K562 (cell line): ENCODE data around the gene PGGHG. TPM values are rescaled to one million over a fixed set of nuclear protein-coding genes. Genes with fewer than 3 reads are reported as not detected.

ENCODE experiments used
- BRD4 ChIP-seq: fragments of 200-600 bp; sonication (generic); IDR thresholded peaks from 2 replicates; pipeline ENCODE4 v1.6.1; 2017; ENCODE audit warnings: inconsistent platforms
- CTBP1 ChIP-seq: fragments of 450-650 bp; IDR thresholded peaks from 2 replicates; pipeline ENCODE4 v1.6.1; 2016; ENCODE audit warnings: borderline replicate concordance
- DDX20 ChIP-seq: fragments of 450-650 bp; IDR thresholded peaks from 2 replicates; pipeline ENCODE4 v1.6.1; 2016; ENCODE audit warnings: missing genetic modification characterization, low read depth, mild to moderate bottlenecking, missing compliant biosample characterization, moderate library complexity
- MCM5 ChIP-seq: fragments of 450-650 bp; IDR thresholded peaks from 2 replicates; pipeline ENCODE4 v1.6.1; 2016; ENCODE audit warnings: low read depth
- MEIS2 ChIP-seq: fragments of 450-650 bp; IDR thresholded peaks from 2 replicates; pipeline ENCODE4 v1.6.1; 2014; ENCODE audit warnings: mild to moderate bottlenecking; ENCODE audit not compliant: partially characterized antibody
- PHB ChIP-seq: fragments of 250-450 bp; sonication (Bioruptor Pico); IDR thresholded peaks from 2 replicates; pipeline ENCODE4 v1.5.0; 2021
- POLR2AphosphoS5 ChIP-seq: IDR thresholded peaks from 2 replicates; pipeline ENCODE4 v1.6.1; 2011; ENCODE audit warnings: mild to moderate bottlenecking, low read depth, low read length, moderate library complexity; ENCODE audit not compliant: control insufficient read depth, insufficient read depth
- RUNX1 ChIP-seq: sonication (generic); IDR thresholded peaks from 2 replicates; pipeline ENCODE4 v1.6.1; 2016; ENCODE audit warnings: antibody characterized with exemption, low read depth
- SP1 ChIP-seq: sonication (generic); formaldehyde crosslinking; IDR thresholded peaks from 2 replicates; pipeline ENCODE4 v1.8.1; 2022; ENCODE audit warnings: mild to moderate bottlenecking, missing genetic modification reagents
- TOE1 ChIP-seq, 2 experiments: fragments of 450-650 bp in 1 of 2; sonication (generic) in 1 of 2; formaldehyde crosslinking in 1 of 2; IDR thresholded peaks; 2 replicates each; pipeline versions ENCODE4 v1.7.1 to v1.8.0; 2016 to 2022; ENCODE audit warnings: borderline replicate concordance in 2 of 2, mild to moderate bottlenecking in 2 of 2, antibody characterized with exemption in 1 of 2, inconsistent platforms in 1 of 2, low read depth in 1 of 2, missing genetic modification reagents in 1 of 2, moderate library complexity in 1 of 2
- XRCC5 ChIP-seq: fragments of 200-400 bp; formaldehyde crosslinking; IDR thresholded peaks from 2 replicates; pipeline ENCODE4 v1.6.1; 2017; ENCODE audit warnings: low read depth, mild to moderate bottlenecking, low read length
- YBX1 ChIP-seq: fragments of 450-650 bp; IDR thresholded peaks from 2 replicates; pipeline ENCODE4 v1.7.1; 2016; ENCODE audit warnings: mild to moderate bottlenecking
- ZFP1 ChIP-seq: fragments of 450-650 bp; formaldehyde crosslinking; IDR thresholded peaks from 2 replicates; pipeline ENCODE4 v1.4.0; 2020; ENCODE audit warnings: mild to moderate bottlenecking, mixed read lengths
- ZKSCAN8 ChIP-seq: fragments of 200-800 bp; sonication (Bioruptor generic); IDR thresholded peaks from 2 replicates; pipeline ENCODE4 v1.6.1; 2016; ENCODE audit warnings: missing genetic modification characterization, missing compliant biosample characterization
- ZNF146 ChIP-seq: IDR thresholded peaks from one replicate; pipeline ENCODE4 v1.6.1; 2018; ENCODE audit warnings: missing compliant biosample characterization; ENCODE audit not compliant: unreplicated experiment
- ZNF445 ChIP-seq: fragments of 250-450 bp; sonication (Bioruptor Pico); IDR thresholded peaks from 2 replicates; pipeline ENCODE4 v1.4.0; 2020; ENCODE audit warnings: low read depth, mild to moderate bottlenecking, moderate library complexity
- polyA plus RNA-seq, 8 experiments: library from polyadenylated mRNA; depleted of rRNA in 4 of 8; stranded (reverse) in 5 of 8; unstranded in 3 of 8; fragments of >200 nt; fragmentation: Nextera tagmentation in 2 of 8; fragmentation: Illumina TruSeq in 1 of 8; extraction: Ambion mirVana in 2 of 8; extraction: Trizol in 1 of 8; gene quantifications; 2 replicates each; pipeline versions ENCODE4 v1.2.1 to v1.2.3, GENCODE V29; 2011 to 2014; ENCODE audit warnings: inconsistent platforms in 1 of 8, missing spikeins in 1 of 8
- total RNA-seq, 7 experiments: library from RNA; depleted of rRNA in 6 of 7; stranded (reverse); fragments of >200 nt in 6 of 7; fragmentation: Illumina TruSeq in 2 of 7; extraction: Trizol in 2 of 7; gene quantifications; 2 replicates each; pipeline versions ENCODE4 v1.2.1 to v1.2.3, GENCODE V29; 2011 to 2021; ENCODE audit warnings: low replicate concordance in 1 of 7
- TF ChIP-seq, protein P1 (sequence below): fragments of 450-650 bp; IDR thresholded peaks from 2 replicates; pipeline ENCODE4 v1.6.1; 2018; ENCODE audit warnings: mild to moderate bottlenecking, low read depth; ENCODE audit not compliant: partially characterized antibody
- TF ChIP-seq, protein P2 (sequence below), 2 experiments: fragments of 250-450 bp in 1 of 2; fragments of 450-650 bp in 1 of 2; sonication (Bioruptor Pico) in 1 of 2; IDR thresholded peaks; 2 replicates each; pipeline versions ENCODE4 v1.6.1 to v1.8.0; 2016 to 2021; ENCODE audit warnings: mild to moderate bottlenecking in 2 of 2, moderate library complexity in 2 of 2, missing compliant biosample characterization in 1 of 2, missing genetic modification characterization in 1 of 2
- TF ChIP-seq, protein P3 (sequence below): IDR thresholded peaks from 3 replicates; pipeline ENCODE4 v1.6.1; 2011; ENCODE audit warnings: borderline replicate concordance, mild to moderate bottlenecking; ENCODE audit not compliant: insufficient read length, insufficient read depth
- TF ChIP-seq, protein P4 (sequence below): sonication (generic); formaldehyde crosslinking; IDR thresholded peaks from 2 replicates; pipeline ENCODE4 v1.8.0; 2022; ENCODE audit warnings: mild to moderate bottlenecking, missing genetic modification reagents

Gene PGGHG
- total and polyA plus RNA-seq, 9 of the 15 experiments (the other 6 are each of a cell fraction or from before 2014, with no cell fraction given): 0.38 to 85.1 (median 18.1) TPM

DNA sequence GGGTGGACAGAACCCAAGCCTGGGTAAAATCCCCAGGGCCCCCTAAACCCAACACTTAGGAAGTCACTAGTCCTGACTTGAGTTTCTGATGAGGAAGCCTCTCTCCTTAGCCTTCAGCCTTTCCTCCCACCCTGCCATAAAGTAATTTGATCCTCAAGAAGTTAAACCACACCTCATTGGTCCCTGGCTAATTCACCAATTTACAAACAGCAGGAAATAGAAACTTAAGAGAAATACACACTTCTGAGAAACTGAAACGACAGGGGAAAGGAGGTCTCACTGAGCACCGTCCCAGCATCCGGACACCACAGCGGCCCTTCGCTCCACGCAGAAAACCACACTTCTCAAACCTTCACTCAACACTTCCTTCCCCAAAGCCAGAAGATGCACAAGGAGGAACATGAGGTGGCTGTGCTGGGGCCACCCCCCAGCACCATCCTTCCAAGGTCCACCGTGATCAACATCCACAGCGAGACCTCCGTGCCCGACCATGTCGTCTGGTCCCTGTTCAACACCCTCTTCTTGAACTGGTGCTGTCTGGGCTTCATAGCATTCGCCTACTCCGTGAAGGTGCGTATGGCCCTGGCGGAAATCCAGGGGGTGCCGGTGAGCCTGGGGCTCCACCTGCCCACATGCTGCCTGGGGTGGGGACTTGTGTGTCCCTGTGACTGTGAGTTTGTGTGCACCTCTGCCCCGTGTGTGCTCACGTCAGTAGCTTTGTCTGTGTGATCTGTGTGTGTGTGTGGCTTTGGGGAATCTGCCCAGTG, 25.0 kb downstream of the PGGHG start, which contains the start of gene IFITM1 (continued):
- TF ChIP-seq, protein P1, sequence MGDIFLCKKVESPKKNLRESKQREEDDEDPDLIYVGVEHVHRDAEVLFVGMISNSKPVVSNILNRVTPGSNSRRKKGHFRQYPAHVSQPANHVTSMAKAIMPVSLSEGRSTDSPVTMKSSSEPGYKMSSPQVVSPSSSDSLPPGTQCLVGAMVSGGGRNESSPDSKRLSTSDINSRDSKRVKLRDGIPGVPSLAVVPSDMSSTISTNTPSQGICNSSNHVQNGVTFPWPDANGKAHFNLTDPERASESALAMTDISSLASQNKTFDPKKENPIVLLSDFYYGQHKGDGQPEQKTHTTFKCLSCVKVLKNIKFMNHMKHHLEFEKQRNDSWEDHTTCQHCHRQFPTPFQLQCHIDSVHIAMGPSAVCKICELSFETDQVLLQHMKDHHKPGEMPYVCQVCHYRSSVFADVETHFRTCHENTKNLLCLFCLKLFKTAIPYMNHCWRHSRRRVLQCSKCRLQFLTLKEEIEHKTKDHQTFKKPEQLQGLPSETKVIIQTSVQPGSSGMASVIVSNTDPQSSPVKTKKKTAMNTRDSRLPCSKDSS: no peak
- no peak for TF ChIP-seq ZNF146 (CRISPR knock-in tag)
- TF ChIP-seq DDX20 (tag): no peak
- peak; percentile 38; the same call in 1 of the 2 replicates for TF ChIP-seq TOE1 (IDR thresholded peaks at IDR 0.05; ENCODE audit: borderline replicate concordance)
- TF ChIP-seq TOE1 (CRISPR knock-in tag; IDR thresholded peaks at IDR 0.05; ENCODE audit: borderline replicate concordance, low read depth): no peak
- peak; percentile 53; the same call in 1 of the 2 replicates for TF ChIP-seq RUNX1
- no peak for TF ChIP-seq ZFP1 (CRISPR knock-in tag)
- no peak for TF ChIP-seq MCM5
- peak; percentile 48 for TF ChIP-seq CTBP1
- TF ChIP-seq BRD4: no peak
- TF ChIP-seq PHB (CRISPR knock-in tag): 0 out of 2 replicates have a peak, but pooled peaks have one; percentile 69
- no peak for TF ChIP-seq YBX1
- TF ChIP-seq, protein P2, sequence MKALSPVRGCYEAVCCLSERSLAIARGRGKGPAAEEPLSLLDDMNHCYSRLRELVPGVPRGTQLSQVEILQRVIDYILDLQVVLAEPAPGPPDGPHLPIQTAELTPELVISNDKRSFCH (CRISPR knock-in tag; IDR thresholded peaks at IDR 0.05): no peak
- TF ChIP-seq, protein P2 (tag; IDR thresholded peaks at IDR 0.05): no peak
- peak; percentile 51 for TF ChIP-seq MEIS2
- TF ChIP-seq POLR2AphosphoS5: peak; percentile 69
- no peak for TF ChIP-seq ZKSCAN8 (CRISPR knock-in tag)
- TF ChIP-seq XRCC5: no peak
- TF ChIP-seq, protein P3, sequence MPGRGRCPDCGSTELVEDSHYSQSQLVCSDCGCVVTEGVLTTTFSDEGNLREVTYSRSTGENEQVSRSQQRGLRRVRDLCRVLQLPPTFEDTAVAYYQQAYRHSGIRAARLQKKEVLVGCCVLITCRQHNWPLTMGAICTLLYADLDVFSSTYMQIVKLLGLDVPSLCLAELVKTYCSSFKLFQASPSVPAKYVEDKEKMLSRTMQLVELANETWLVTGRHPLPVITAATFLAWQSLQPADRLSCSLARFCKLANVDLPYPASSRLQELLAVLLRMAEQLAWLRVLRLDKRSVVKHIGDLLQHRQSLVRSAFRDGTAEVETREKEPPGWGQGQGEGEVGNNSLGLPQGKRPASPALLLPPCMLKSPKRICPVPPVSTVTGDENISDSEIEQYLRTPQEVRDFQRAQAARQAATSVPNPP: no peak
- no peak for TF ChIP-seq SP1 (CRISPR knock-in tag)
- no peak for TF ChIP-seq ZNF445 (CRISPR knock-in tag)
- TF ChIP-seq, protein P4, sequence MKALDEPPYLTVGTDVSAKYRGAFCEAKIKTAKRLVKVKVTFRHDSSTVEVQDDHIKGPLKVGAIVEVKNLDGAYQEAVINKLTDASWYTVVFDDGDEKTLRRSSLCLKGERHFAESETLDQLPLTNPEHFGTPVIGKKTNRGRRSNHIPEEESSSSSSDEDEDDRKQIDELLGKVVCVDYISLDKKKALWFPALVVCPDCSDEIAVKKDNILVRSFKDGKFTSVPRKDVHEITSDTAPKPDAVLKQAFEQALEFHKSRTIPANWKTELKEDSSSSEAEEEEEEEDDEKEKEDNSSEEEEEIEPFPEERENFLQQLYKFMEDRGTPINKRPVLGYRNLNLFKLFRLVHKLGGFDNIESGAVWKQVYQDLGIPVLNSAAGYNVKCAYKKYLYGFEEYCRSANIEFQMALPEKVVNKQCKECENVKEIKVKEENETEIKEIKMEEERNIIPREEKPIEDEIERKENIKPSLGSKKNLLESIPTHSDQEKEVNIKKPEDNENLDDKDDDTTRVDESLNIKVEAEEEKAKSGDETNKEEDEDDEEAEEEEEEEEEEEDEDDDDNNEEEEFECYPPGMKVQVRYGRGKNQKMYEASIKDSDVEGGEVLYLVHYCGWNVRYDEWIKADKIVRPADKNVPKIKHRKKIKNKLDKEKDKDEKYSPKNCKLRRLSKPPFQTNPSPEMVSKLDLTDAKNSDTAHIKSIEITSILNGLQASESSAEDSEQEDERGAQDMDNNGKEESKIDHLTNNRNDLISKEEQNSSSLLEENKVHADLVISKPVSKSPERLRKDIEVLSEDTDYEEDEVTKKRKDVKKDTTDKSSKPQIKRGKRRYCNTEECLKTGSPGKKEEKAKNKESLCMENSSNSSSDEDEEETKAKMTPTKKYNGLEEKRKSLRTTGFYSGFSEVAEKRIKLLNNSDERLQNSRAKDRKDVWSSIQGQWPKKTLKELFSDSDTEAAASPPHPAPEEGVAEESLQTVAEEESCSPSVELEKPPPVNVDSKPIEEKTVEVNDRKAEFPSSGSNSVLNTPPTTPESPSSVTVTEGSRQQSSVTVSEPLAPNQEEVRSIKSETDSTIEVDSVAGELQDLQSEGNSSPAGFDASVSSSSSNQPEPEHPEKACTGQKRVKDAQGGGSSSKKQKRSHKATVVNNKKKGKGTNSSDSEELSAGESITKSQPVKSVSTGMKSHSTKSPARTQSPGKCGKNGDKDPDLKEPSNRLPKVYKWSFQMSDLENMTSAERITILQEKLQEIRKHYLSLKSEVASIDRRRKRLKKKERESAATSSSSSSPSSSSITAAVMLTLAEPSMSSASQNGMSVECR (CRISPR knock-in tag): no peak; the same call in 1 of the 2 replicates
